NCI-H748 treated with DMSO at 0.1 percent for 48 hours (cell line): ENCODE data around the gene ZNF146.
"Not testable (repeated sequence)": the region's sequence is repeated elsewhere in the genome, so short reads cannot be mapped to it uniquely, and the experiment has no call there.

Source experiments
- DNase-seq: peaks from one replicate; lab custom pipeline; 2025; lab: John Stamatoyannopoulos, UW

Gene ZNF146

GRCh38 chr19:36236304-36236945 lies 21.5 kb downstream of the ZNF146 start:
- no peak for DNase-seq

- no peak for DNase-seq
These were observed 22.0 kb downstream of the ZNF146 start for GRCh38 chr19:36236946-36237310.

- no peak for DNase-seq
These were observed 29.2 kb downstream of the ZNF146 start for GRCh38 chr19:36244066-36244465.

GRCh38 chr19:36245210-36246005 lies 30.5 kb downstream of the ZNF146 start:
- peak; percentile 7 for DNase-seq

- DNase-seq = no peak
These were observed 31.1 kb downstream of the ZNF146 start for GRCh38 chr19:36246006-36246481.

- no peak for DNase-seq
These were observed 37.1 kb downstream of the ZNF146 start for GRCh38 chr19:36252047-36252446.

- DNase-seq = no peak
These were observed 39.9 kb downstream of the ZNF146 start for GRCh38 chr19:36254848-36255247.

- no peak for DNase-seq
These were observed 40.4 kb downstream of the ZNF146 start for GRCh38 chr19:36255316-36255715.

GRCh38 chr19:36256064-36256463 lies 41.2 kb downstream of the ZNF146 start:
- DNase-seq = no peak

- DNase-seq = no peak
These were observed 42.1 kb downstream of the ZNF146 start for GRCh38 chr19:36256853-36257519.

- peak; percentile 36 for DNase-seq
These were observed 42.6 kb downstream of the ZNF146 start for GRCh38 chr19:36257520-36257876.

- no peak for DNase-seq
These were observed 43.3 kb downstream of the ZNF146 start for GRCh38 chr19:36258028-36258875.

- DNase-seq = no peak
These were observed 44.3 kb downstream of the ZNF146 start for GRCh38 chr19:36259211-36259610.

GRCh38 chr19:36265064-36265463 lies 50.2 kb downstream of the ZNF146 start:
- DNase-seq = no peak

GRCh38 chr19:36265856-36266374 lies 51.0 kb downstream of the ZNF146 start:
- DNase-seq = no peak

- peak; percentile 5 for DNase-seq
These were observed 51.6 kb downstream of the ZNF146 start for GRCh38 chr19:36266375-36266961.

GRCh38 chr19:36267061-36267845 lies 52.3 kb downstream of the ZNF146 start:
- DNase-seq = no peak

GRCh38 chr19:36268081-36268480 lies 53.2 kb downstream of the ZNF146 start:
- not testable (repeated sequence) for DNase-seq

- not testable (repeated sequence) for DNase-seq
These were observed 53.7 kb downstream of the ZNF146 start for GRCh38 chr19:36268591-36268990.

GRCh38 chr19:36269295-36269694 lies 54.4 kb downstream of the ZNF146 start:
- not testable (repeated sequence) for DNase-seq
